ENCODE measurements around the gene SLC44A4.

GRCh38 chr6:31879901-31880300, 1.1 kb upstream of the SLC44A4 start:
- no peak for TF ChIP-seq NCOA1 (IDR thresholded peaks at IDR 0.05; ENCODE audit: low read depth)
- TF ChIP-seq MYNN (IDR thresholded peaks at IDR 0.05): no peak
- no peak for TF ChIP-seq MYNN (CRISPR knock-in tag; IDR thresholded peaks at IDR 0.05)
- TF ChIP-seq ZNF133 (CRISPR knock-in tag; IDR thresholded peaks at IDR 0.05): no peak
- TF ChIP-seq CTCF (IDR thresholded peaks at IDR 0.05 in 2 of 3, conservative IDR thresholded peaks at IDR 0.05 in 1 of 3; ENCODE audit: insufficient read depth in 2 of 3, low read depth in 1 of 3, low read length in 3 of 3): no peak
- TF ChIP-seq ARHGAP35 (IDR thresholded peaks at IDR 0.05; ENCODE audit: partially characterized antibody): no peak
- no peak for TF ChIP-seq ARNT (IDR thresholded peaks at IDR 0.05)
- no peak for TF ChIP-seq POLR2A (conservative IDR thresholded peaks at IDR 0.05)
- no peak for TF ChIP-seq REST (IDR thresholded peaks at IDR 0.05; ENCODE audit: borderline replicate concordance)
- no peak for TF ChIP-seq REST (CRISPR knock-in tag; IDR thresholded peaks at IDR 0.05; ENCODE audit: low read depth)
- no peak for TF ChIP-seq PHTF2 (CRISPR knock-in tag; IDR thresholded peaks at IDR 0.05)
- TF ChIP-seq KLF16 (IDR thresholded peaks at IDR 0.05): no peak
- TF ChIP-seq CEBPB (tag; IDR thresholded peaks at IDR 0.05): no peak
